Measurements from ENCODE around the gene USP53. TPM values are rescaled to one million over a fixed set of nuclear protein-coding genes. Genes with fewer than 3 reads are reported as not detected.
"Not testable (repeated sequence)": the region's sequence is repeated elsewhere in the genome, so short reads cannot be mapped to it uniquely, and the experiment has no call there.

Gene USP53
- 21.7 TPM for total RNA-seq

- DNase-seq (ENCODE audit: low spot score), result peak; percentile 98
Observed at GRCh38 chr4:119212234-119212963, at the start of gene USP53. Gene USP53 (plus strand): TSS chr4:119212713. CDS start chr4:119239760, 27,047 bp downstream.

GRCh38 chr4:119165767-119166166, 46.7 kb upstream of the USP53 start:
- DNase-seq (ENCODE audit: low spot score), result no peak

- no peak for DNase-seq (ENCODE audit: low spot score)
Observed at GRCh38 chr4:119170195-119170594, 42.3 kb upstream of the USP53 start.

GRCh38 chr4:119172223-119172622, 40.3 kb upstream of the USP53 start:
- no peak for DNase-seq (ENCODE audit: low spot score)

- DNase-seq (ENCODE audit: low spot score), result not testable (repeated sequence)
Observed at GRCh38 chr4:119173729-119174361, 38.7 kb upstream of the USP53 start.

- no peak for DNase-seq (ENCODE audit: low spot score)
Observed at GRCh38 chr4:119179011-119179410, 33.5 kb upstream of the USP53 start.

- no peak for DNase-seq (ENCODE audit: low spot score)
Observed at GRCh38 chr4:119184128-119184527, 28.4 kb upstream of the USP53 start.

GRCh38 chr4:119189638-119190037, 22.9 kb upstream of the USP53 start:
- no peak for DNase-seq (ENCODE audit: low spot score)

- DNase-seq (ENCODE audit: low spot score), result no peak
Observed at GRCh38 chr4:119190354-119190753, 22.2 kb upstream of the USP53 start.

- no peak for DNase-seq (ENCODE audit: low spot score)
Observed at GRCh38 chr4:119191505-119191904, 21.0 kb upstream of the USP53 start.

- DNase-seq (ENCODE audit: low spot score), result no peak
Observed at GRCh38 chr4:119197772-119198212, 14.7 kb upstream of the USP53 start.

GRCh38 chr4:119204916-119205315, 7.6 kb upstream of the USP53 start:
- no peak for DNase-seq (ENCODE audit: low spot score)

- no peak for DNase-seq (ENCODE audit: low spot score)
Observed at GRCh38 chr4:119205690-119206089, 6.8 kb upstream of the USP53 start.

- DNase-seq (ENCODE audit: low spot score), result no peak
Observed at GRCh38 chr4:119206178-119206577, 6.3 kb upstream of the USP53 start.

GRCh38 chr4:119207051-119207450, 5.5 kb upstream of the USP53 start:
- DNase-seq (ENCODE audit: low spot score), result no peak

GRCh38 chr4:119209077-119209476, 3.4 kb upstream of the USP53 start:
- DNase-seq (ENCODE audit: low spot score), result no peak

GRCh38 chr4:119209586-119209985, 2.9 kb upstream of the USP53 start:
- no peak for DNase-seq (ENCODE audit: low spot score)

GRCh38 chr4:119210775-119211174, 1.7 kb upstream of the USP53 start:
- no peak for DNase-seq (ENCODE audit: low spot score)

GRCh38 chr4:119211867-119212233, 663 bp upstream of the USP53 start:
- DNase-seq (ENCODE audit: low spot score), result no peak

- DNase-seq (ENCODE audit: low spot score), result peak; percentile 80
Observed at GRCh38 chr4:119212964-119213606, 572 bp downstream of the USP53 start.

GRCh38 chr4:119218093-119218492, 5.6 kb downstream of the USP53 start:
- DNase-seq (ENCODE audit: low spot score), result no peak

GRCh38 chr4:119221412-119221811, 8.9 kb downstream of the USP53 start:
- no peak for DNase-seq (ENCODE audit: low spot score)

GRCh38 chr4:119227690-119228089, 15.2 kb downstream of the USP53 start:
- no peak for DNase-seq (ENCODE audit: low spot score)

Data from mucosa of gallbladder (tissue), 1 donor.